PC-3 (cell line): ENCODE data around the gene PRSS56. TPM values are rescaled to one million over a fixed set of nuclear protein-coding genes. Genes with fewer than 3 reads are reported as not detected.

Experiments
- ATAC-seq: fragments of 200-7000 bp; cut with Tn5 transposase; 2 replicates; pipeline ENCODE4 v1.9.1; 2020; ENCODE audit warnings: mild to moderate bottlenecking, moderate library complexity
- BruUV-seq: library from RNA; stranded (reverse); fragments of 400-500 nt; replicated peaks from 2 replicates; lab custom pipeline; 2021; lab: Mats Ljungman, UMichigan
- CTCF ChIA-PET: fragments of 300-600 bp; sonication (Branson Sonifier 250); formaldehyde crosslinking; loops from one replicate; lab custom pipeline; 2022; ENCODE audit warnings: antibody characterized with exemption; lab: Charles Lee
- POLR2A ChIA-PET: fragments of 300-600 bp; sonication (Branson Sonifier 250); formaldehyde crosslinking; loops from one replicate; lab custom pipeline; 2022; ENCODE audit warnings: antibody characterized with exemption; ENCODE audit not compliant: unreplicated experiment; lab: Charles Lee
- DNase-seq: peaks from one replicate; pipeline ENCODE4 v3.0.0-alpha.2; 2015
- H2AFZ ChIP-seq: fragments of 300-600 bp; sonication (generic); 2 replicates; pipeline ENCODE4 v1.6.0; 2016; ENCODE audit warnings: antibody characterized with exemption, low read length
- H3F3A ChIP-seq: fragments of 300-600 bp; sonication (generic); one replicate; pipeline ENCODE4 v1.6.0; 2017; ENCODE audit warnings: antibody characterized with exemption, low read length, control low read depth, mild to moderate bottlenecking; ENCODE audit not compliant: unreplicated experiment
- H3K27ac ChIP-seq: fragments of 300-600 bp; sonication (generic); 2 replicates; pipeline ENCODE4 v1.5.1; 2016; ENCODE audit warnings: mild to moderate bottlenecking, low read length
- H3K27me3 ChIP-seq: fragments of 300-600 bp; sonication (generic); 2 replicates; pipeline ENCODE4 v1.6.1; 2016; ENCODE audit warnings: low read length, mixed read lengths
- H3K36me3 ChIP-seq: fragments of 300-600 bp; sonication (generic); 2 replicates; pipeline ENCODE4 v1.6.1; 2016; ENCODE audit warnings: low read depth, mixed run types, low read length, mixed read lengths
- H3K4me1 ChIP-seq: fragments of 300-600 bp; sonication (generic); 2 replicates; pipeline ENCODE4 v1.5.1; 2016; ENCODE audit warnings: low read length; ENCODE audit not compliant: insufficient read depth
- H3K4me2 ChIP-seq: fragments of 300-600 bp; sonication (generic); 2 replicates; pipeline ENCODE4 v1.6.0; 2016; ENCODE audit warnings: low read length
- H3K4me3 ChIP-seq: fragments of 300-600 bp; sonication (generic); 2 replicates; pipeline ENCODE4 v1.5.1; 2016; ENCODE audit warnings: mild to moderate bottlenecking, low read length, mixed read lengths
- H3K79me2 ChIP-seq: fragments of 300-600 bp; sonication (generic); 2 replicates; pipeline ENCODE4 v1.6.1; 2017; ENCODE audit warnings: low read length, mixed read lengths
- H3K9ac ChIP-seq: fragments of 300-600 bp; sonication (generic); 2 replicates; pipeline ENCODE4 v1.6.0; 2016; ENCODE audit warnings: mild to moderate bottlenecking, low read length
- H3K9me2 ChIP-seq: fragments of 300-600 bp; sonication (generic); replicated peaks from 2 replicates; pipeline ENCODE4 v1.6.1; 2016; ENCODE audit warnings: mixed run types, low read length, mixed read lengths
- H3K9me3 ChIP-seq: fragments of 300-600 bp; sonication (generic); 2 replicates; pipeline ENCODE4 v1.6.1; 2016; ENCODE audit warnings: low read length, mixed read lengths
- H4K20me1 ChIP-seq: fragments of 300-600 bp; sonication (generic); 2 replicates; pipeline ENCODE4 v1.6.1; 2016; ENCODE audit warnings: low read length, mixed read lengths
- CTCF ChIP-seq: fragments of 300-600 bp; sonication (generic); conservative IDR thresholded peaks from 2 replicates; pipeline ENCODE4 v1.5.1; 2017; ENCODE audit warnings: antibody characterized with exemption, low read depth, mild to moderate bottlenecking, low read length
- EZH2 ChIP-seq: fragments of 300-600 bp; sonication (generic); IDR thresholded peaks from one replicate; pipeline ENCODE4 v1.6.1; 2017; ENCODE audit warnings: antibody characterized with exemption, mild to moderate bottlenecking, low read length; ENCODE audit not compliant: unreplicated experiment
- EZH2phosphoT487 ChIP-seq: fragments of 300-600 bp; sonication (generic); IDR thresholded peaks from 2 replicates; pipeline ENCODE4 v1.6.1; 2018; ENCODE audit warnings: mild to moderate bottlenecking, antibody characterized with exemption, low read length, borderline replicate concordance
- intact Hi-C: fragments of 100-400 bp; cut with micrococcal nuclease; formaldehyde crosslinking; loops from 2 replicates; pipeline ENCODE4 v1.9.0; 2023
- total RNA-seq: library from RNA; depleted of rRNA; stranded (reverse); fragments of >200 nt; gene quantifications from 2 replicates; pipeline ENCODE4 v1.2.3, GENCODE V29; 2014

The PRSS56 gene
- total RNA-seq, 1 experiment from 2014 or later, result not detected

DNA sequence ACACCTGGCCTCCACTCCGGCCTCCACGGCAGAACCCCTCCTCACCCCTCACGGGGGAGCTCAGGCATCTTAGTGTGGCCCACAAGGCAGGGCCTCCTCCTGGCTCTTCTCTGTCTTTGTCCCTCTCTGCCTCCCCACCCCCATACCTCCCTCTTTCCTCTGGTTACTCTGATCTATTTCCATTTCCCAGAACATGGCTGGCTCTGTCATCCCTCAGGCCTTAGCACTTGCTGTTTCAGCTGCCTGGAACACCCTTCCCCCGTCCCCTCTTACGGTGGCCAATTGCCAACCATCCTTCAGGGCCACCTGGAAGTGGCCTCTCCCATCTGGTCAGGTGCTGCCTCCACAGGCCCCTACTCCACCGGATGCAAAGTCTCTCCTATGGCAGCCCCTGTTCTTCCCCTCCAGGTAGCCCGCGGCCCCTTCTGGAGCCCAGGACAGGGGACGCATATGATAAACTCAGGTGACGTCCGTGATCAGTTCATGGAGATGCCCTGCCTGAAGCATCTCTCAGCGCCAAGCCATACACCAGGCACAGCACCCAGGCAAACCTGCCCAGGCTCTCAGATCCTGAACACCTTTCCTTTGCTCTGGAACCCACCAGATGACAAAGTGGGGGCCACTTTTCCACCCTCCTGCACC lies 28.9 kb upstream of the PRSS56 start:
- ATAC-seq (no peak), DNase-seq (no peak)
- no peak for TF ChIP-seq EZH2phosphoT487
- TF ChIP-seq EZH2, result no peak
- no peak for TF ChIP-seq CTCF
- H3K27me3 ChIP-seq, result no peaks in the 10 kb centered on the region
- H3K4me1 ChIP-seq, result no peaks in the 10 kb centered on the region
- CTCF ChIA-PET, result no interaction called here
- no peaks in the 10 kb centered on the region for H4K20me1 ChIP-seq
- no peaks in the 10 kb centered on the region for H3F3A ChIP-seq
- H3K4me3 ChIP-seq, result no peak overlapping the region
- no peak overlapping the region for H3K27ac ChIP-seq
- BruUV-seq, result no TSS peak
- intact Hi-C loops, result no loop called here
- H3K9me3 ChIP-seq, result no peaks in the 10 kb centered on the region
- no peaks in the 10 kb centered on the region for H3K79me2 ChIP-seq
- no peaks in the 10 kb centered on the region for H3K36me3 ChIP-seq
- no peak overlapping the region for H3K9ac ChIP-seq
- H2AFZ ChIP-seq, result no peak overlapping the region
- POLR2A ChIA-PET, result no interaction called here
- no peak overlapping the region for H3K4me2 ChIP-seq
- no peaks in the 10 kb centered on the region for H3K9me2 ChIP-seq

- H3K36me3 ChIP-seq, result no peaks in the 10 kb centered on the region
- no peak overlapping the region for H2AFZ ChIP-seq
- no peaks in the 10 kb centered on the region for H4K20me1 ChIP-seq
- H3K79me2 ChIP-seq, result no peaks in the 10 kb centered on the region
- H3K27me3 ChIP-seq, result no peaks in the 10 kb centered on the region
- H3K9me3 ChIP-seq, result no peaks in the 10 kb centered on the region
- no peak overlapping the region for H3K4me2 ChIP-seq
- no peak overlapping the region for H3K4me3 ChIP-seq
- CTCF ChIA-PET, result no interaction called here
- H3F3A ChIP-seq, result no peaks in the 10 kb centered on the region
- no peak for ATAC-seq
- POLR2A ChIA-PET, result no interaction called here
- no peaks in the 10 kb centered on the region for H3K9me2 ChIP-seq
- no TSS peak for BruUV-seq
- H3K27ac ChIP-seq, result no peak overlapping the region
- DNase-seq, result no peak
- no peaks in the 10 kb centered on the region for H3K4me1 ChIP-seq
- no peak for TF ChIP-seq EZH2
- TF ChIP-seq EZH2phosphoT487, result no peak
- TF ChIP-seq CTCF, result no peak
- intact Hi-C loops, result no loop called here
- H3K9ac ChIP-seq, result no peak overlapping the region
These were observed 27.8 kb upstream of the PRSS56 start for GRCh38 chr2:232492236-232492848.
